ENCODE data around the gene NCAM1.

Gene NCAM1

GRCh38 chr11:113085446-113085845, 124.2 kb downstream of the NCAM1 start:
- Histone ChIP-seq H3K27ac (ENCODE audit: extremely low read depth, low read depth, low read length) (no peak overlapping the region), H3K4me3 (ENCODE audit: low read depth, low read length) (no peak overlapping the region), H3K9me3 (ENCODE audit: control insufficient read depth, insufficient read depth, low read depth, low read length) (no peaks in the 10 kb centered on the region), H3K4me1 (ENCODE audit: control insufficient read depth, insufficient read depth, low read length) (peaks cover 2% of the 10 kb centered on the region; the same call in 1 of the 2 replicates), H3K36me3 (ENCODE audit: control insufficient read depth in 2 of 2, insufficient read depth in 1 of 2, low read length in 2 of 2) (no peaks in the 10 kb centered on the region)
- ChIA-PET CTCF (no interaction called here), POLR2A (no interaction called here)
- TF ChIP-seq, protein P1, sequence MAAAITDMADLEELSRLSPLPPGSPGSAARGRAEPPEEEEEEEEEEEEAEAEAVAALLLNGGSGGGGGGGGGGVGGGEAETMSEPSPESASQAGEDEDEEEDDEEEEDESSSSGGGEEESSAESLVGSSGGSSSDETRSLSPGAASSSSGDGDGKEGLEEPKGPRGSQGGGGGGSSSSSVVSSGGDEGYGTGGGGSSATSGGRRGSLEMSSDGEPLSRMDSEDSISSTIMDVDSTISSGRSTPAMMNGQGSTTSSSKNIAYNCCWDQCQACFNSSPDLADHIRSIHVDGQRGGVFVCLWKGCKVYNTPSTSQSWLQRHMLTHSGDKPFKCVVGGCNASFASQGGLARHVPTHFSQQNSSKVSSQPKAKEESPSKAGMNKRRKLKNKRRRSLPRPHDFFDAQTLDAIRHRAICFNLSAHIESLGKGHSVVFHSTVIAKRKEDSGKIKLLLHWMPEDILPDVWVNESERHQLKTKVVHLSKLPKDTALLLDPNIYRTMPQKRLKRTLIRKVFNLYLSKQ (tag by site-specific recombination; IDR thresholded peaks at IDR 0.05; ENCODE audit: borderline replicate concordance) = no peak
- TF ChIP-seq ZNF274 (IDR thresholded peaks at IDR 0.05; ENCODE audit: low read length) (no peak), ZNF274 (tag by site-specific recombination; IDR thresholded peaks at IDR 0.05; ENCODE audit: borderline replicate concordance) (no peak), ZNF792 (tag by site-specific recombination; IDR thresholded peaks at IDR 0.05) (no peak), ZBTB44 (tag by site-specific recombination; IDR thresholded peaks at IDR 0.05) (no peak), SP3 (tag by site-specific recombination; IDR thresholded peaks at IDR 0.05) (no peak), CTCF (tag by site-specific recombination; IDR thresholded peaks at IDR 0.05) (no peak), ZSCAN16 (tag by site-specific recombination; IDR thresholded peaks at IDR 0.05) (no peak), KLF7 (tag by site-specific recombination; IDR thresholded peaks at IDR 0.05; ENCODE audit: borderline replicate concordance) (no peak), ZNF560 (tag by site-specific recombination; IDR thresholded peaks at IDR 0.05; ENCODE audit: borderline replicate concordance) (no peak), ZNF10 (tag by site-specific recombination; IDR thresholded peaks at IDR 0.05) (no peak), ZNF513 (tag by site-specific recombination; IDR thresholded peaks at IDR 0.05) (no peak), ZNF707 (tag by site-specific recombination; IDR thresholded peaks at IDR 0.05) (no peak), OSR2 (tag by site-specific recombination; IDR thresholded peaks at IDR 0.05) (no peak), ZNF133 (tag by site-specific recombination; IDR thresholded peaks at IDR 0.05) (no peak)
- TF ChIP-seq, protein P2, sequence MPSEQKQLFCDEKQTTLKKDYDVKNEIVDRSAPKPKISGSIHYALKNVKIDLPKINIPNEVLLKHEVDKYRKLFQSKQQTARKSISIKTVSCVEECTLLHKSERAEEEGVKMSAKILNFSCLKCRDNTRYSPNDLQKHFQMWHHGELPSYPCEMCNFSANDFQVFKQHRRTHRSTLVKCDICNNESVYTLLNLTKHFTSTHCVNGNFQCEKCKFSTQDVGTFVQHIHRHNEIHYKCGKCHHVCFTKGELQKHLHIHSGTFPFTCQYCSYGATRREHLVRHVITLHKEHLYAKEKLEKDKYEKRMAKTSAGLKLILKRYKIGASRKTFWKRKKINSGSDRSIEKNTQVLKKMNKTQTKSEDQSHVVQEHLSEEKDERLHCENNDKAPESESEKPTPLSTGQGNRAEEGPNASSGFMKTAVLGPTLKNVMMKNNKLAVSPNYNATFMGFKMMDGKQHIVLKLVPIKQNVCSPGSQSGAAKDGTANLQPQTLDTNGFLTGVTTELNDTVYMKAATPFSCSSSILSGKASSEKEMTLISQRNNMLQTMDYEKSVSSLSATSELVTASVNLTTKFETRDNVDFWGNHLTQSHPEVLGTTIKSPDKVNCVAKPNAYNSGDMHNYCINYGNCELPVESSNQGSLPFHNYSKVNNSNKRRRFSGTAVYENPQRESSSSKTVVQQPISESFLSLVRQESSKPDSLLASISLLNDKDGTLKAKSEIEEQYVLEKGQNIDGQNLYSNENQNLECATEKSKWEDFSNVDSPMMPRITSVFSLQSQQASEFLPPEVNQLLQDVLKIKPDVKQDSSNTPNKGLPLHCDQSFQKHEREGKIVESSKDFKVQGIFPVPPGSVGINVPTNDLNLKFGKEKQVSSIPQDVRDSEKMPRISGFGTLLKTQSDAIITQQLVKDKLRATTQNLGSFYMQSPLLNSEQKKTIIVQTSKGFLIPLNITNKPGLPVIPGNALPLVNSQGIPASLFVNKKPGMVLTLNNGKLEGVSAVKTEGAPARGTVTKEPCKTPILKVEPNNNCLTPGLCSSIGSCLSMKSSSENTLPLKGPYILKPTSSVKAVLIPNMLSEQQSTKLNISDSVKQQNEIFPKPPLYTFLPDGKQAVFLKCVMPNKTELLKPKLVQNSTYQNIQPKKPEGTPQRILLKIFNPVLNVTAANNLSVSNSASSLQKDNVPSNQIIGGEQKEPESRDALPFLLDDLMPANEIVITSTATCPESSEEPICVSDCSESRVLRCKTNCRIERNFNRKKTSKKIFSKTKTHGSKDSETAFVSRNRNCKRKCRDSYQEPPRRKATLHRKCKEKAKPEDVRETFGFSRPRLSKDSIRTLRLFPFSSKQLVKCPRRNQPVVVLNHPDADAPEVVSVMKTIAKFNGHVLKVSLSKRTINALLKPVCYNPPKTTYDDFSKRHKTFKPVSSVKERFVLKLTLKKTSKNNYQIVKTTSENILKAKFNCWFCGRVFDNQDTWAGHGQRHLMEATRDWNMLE (tag by site-specific recombination; conservative IDR thresholded peaks at IDR 0.05; ENCODE audit: low read depth) = no peak

Data from HEK293 (cell line).